GM12875 (cell line): ENCODE measurements around the gene COL19A1.

Experiments used
- H3K4me3 ChIP-seq: one replicate; pipeline ENCODE4 v1.5.1; 2011; ENCODE audit warnings: low read depth, low read length, control low read depth
- CTCF ChIP-seq: IDR thresholded peaks from 2 replicates; pipeline ENCODE4 v1.5.1; 2011; ENCODE audit warnings: low read depth, mild to moderate bottlenecking, control low read depth, inconsistent platforms, low read length, moderate library complexity, borderline replicate concordance; ENCODE audit not compliant: insufficient read depth

Gene COL19A1

GRCh38 chr6:69863766-69864165, 2.6 kb upstream of the COL19A1 start:
- TF ChIP-seq CTCF: no peak
- no peak overlapping the region for H3K4me3 ChIP-seq

- no peak overlapping the region for H3K4me3 ChIP-seq
- no peak for TF ChIP-seq CTCF
These were observed 1.2 kb upstream of the COL19A1 start for GRCh38 chr6:69865126-69865525.

- peak overlapping the region; percentile 65 for H3K4me3 ChIP-seq
- TF ChIP-seq CTCF: peak; percentile 35; the same call in 1 of the 2 replicates
These were observed 648 bp downstream of the COL19A1 start for GRCh38 chr6:69866770-69867638.

GRCh38 chr6:69867639-69867976, 1.3 kb downstream of the COL19A1 start:
- no peak for TF ChIP-seq CTCF
- peak overlapping the region; percentile 65 for H3K4me3 ChIP-seq

GRCh38 chr6:69868252-69868804, 2.0 kb downstream of the COL19A1 start:
- peak overlapping the region; percentile 65 for H3K4me3 ChIP-seq
- TF ChIP-seq CTCF: no peak

GRCh38 chr6:69868961-69869360, 2.6 kb downstream of the COL19A1 start:
- H3K4me3 ChIP-seq: no peak overlapping the region
- no peak for TF ChIP-seq CTCF

GRCh38 chr6:69871107-69871506, 4.8 kb downstream of the COL19A1 start:
- no peak for TF ChIP-seq CTCF

More at GRCh38 chr6:69871107-69871506, 4.8 kb downstream of the COL19A1 start:
- no peak overlapping the region for H3K4me3 ChIP-seq
